Measurements from ENCODE around the gene BSND. TPM values are rescaled to one million over a fixed set of nuclear protein-coding genes. Genes with fewer than 3 reads are reported as not detected.

The BSND gene
- total RNA-seq, 4 donors from 2014 or later = not detected

- H3K27me3 ChIP-seq = no peaks in the 10 kb centered on the region
- 88 to 94% methylated on average over 13 to 14 of the region's 15 CpGs for WGBS, 2 donors
- peaks cover 0 to 4% (median 0%) of the 10 kb centered on the region in 4 donors for H3K4me1 ChIP-seq
- no peak overlapping the region for H3K4me3 ChIP-seq
- no peak overlapping the region for H3K27ac ChIP-seq
- no peaks in the 10 kb centered on the region for H3K36me3 ChIP-seq
- DNase-seq (ENCODE audit: low spot score in 2 of 2) = no peak
- no peaks in the 10 kb centered on the region for H3K9me3 ChIP-seq
- TF ChIP-seq, protein P1, sequence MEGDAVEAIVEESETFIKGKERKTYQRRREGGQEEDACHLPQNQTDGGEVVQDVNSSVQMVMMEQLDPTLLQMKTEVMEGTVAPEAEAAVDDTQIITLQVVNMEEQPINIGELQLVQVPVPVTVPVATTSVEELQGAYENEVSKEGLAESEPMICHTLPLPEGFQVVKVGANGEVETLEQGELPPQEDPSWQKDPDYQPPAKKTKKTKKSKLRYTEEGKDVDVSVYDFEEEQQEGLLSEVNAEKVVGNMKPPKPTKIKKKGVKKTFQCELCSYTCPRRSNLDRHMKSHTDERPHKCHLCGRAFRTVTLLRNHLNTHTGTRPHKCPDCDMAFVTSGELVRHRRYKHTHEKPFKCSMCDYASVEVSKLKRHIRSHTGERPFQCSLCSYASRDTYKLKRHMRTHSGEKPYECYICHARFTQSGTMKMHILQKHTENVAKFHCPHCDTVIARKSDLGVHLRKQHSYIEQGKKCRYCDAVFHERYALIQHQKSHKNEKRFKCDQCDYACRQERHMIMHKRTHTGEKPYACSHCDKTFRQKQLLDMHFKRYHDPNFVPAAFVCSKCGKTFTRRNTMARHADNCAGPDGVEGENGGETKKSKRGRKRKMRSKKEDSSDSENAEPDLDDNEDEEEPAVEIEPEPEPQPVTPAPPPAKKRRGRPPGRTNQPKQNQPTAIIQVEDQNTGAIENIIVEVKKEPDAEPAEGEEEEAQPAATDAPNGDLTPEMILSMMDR (IDR thresholded peaks at IDR 0.05) = no peak
- TF ChIP-seq POLR2A (IDR thresholded peaks at IDR 0.05) = no peak
- TF ChIP-seq EP300 (IDR thresholded peaks at IDR 0.05) = no peak
Measured at GRCh38 chr1:55057270-55057955, 58.7 kb downstream of the BSND start.

DNA sequence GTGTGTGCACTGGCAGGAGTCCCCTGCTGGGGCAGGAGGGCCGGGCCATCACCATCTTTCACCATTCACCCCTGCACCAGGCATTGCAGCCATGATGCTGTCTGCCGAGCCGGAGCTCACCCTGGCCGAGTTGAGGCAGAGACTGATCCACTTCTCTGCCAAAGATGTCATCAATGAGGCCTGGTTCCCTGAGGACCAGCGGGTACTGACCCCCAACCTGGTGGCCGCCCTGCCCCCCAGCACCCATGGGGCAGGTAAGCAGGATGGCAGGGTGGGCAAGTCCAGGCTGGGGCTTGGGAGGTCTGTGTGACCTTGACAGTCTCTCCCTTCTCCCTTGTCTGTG lies 59.2 kb downstream of the BSND start:
- peaks cover 0 to 4% (median 0%) of the 10 kb centered on the region in 4 donors for H3K4me1 ChIP-seq
- H3K27me3 ChIP-seq = no peaks in the 10 kb centered on the region
- 86 to 94% methylated on average over 6 of the region's 6 CpGs for WGBS, 2 donors
- H3K9me3 ChIP-seq = no peaks in the 10 kb centered on the region
- TF ChIP-seq, protein P1 (IDR thresholded peaks at IDR 0.05) = no peak
- TF ChIP-seq POLR2A (IDR thresholded peaks at IDR 0.05) = no peak
- no peak for TF ChIP-seq EP300 (IDR thresholded peaks at IDR 0.05)
- no peak for DNase-seq (ENCODE audit: low spot score in 2 of 2)
- H3K27ac ChIP-seq = no peak overlapping the region
- H3K4me3 ChIP-seq = no peak overlapping the region
- H3K36me3 ChIP-seq = no peaks in the 10 kb centered on the region

- H3K36me3 ChIP-seq = no peaks in the 10 kb centered on the region
- no peak overlapping the region for H3K27ac ChIP-seq
- H3K27me3 ChIP-seq = no peaks in the 10 kb centered on the region
- no peak overlapping the region for H3K4me3 ChIP-seq
- TF ChIP-seq EP300 (IDR thresholded peaks at IDR 0.05) (no peak), POLR2A (IDR thresholded peaks at IDR 0.05) (no peak)
- TF ChIP-seq, protein P1 (IDR thresholded peaks at IDR 0.05) = no peak
- H3K9me3 ChIP-seq = no peaks in the 10 kb centered on the region
- WGBS, 2 donors = 85 to 89% methylated on average over 13 to 14 of the region's 14 CpGs
- peaks cover 0 to 10% (median 0%) of the 10 kb centered on the region in 4 donors for H3K4me1 ChIP-seq
- DNase-seq (ENCODE audit: low spot score in 2 of 2) = no peak
Measured at GRCh38 chr1:55059302-55060132, 60.8 kb downstream of the BSND start.

DNA sequence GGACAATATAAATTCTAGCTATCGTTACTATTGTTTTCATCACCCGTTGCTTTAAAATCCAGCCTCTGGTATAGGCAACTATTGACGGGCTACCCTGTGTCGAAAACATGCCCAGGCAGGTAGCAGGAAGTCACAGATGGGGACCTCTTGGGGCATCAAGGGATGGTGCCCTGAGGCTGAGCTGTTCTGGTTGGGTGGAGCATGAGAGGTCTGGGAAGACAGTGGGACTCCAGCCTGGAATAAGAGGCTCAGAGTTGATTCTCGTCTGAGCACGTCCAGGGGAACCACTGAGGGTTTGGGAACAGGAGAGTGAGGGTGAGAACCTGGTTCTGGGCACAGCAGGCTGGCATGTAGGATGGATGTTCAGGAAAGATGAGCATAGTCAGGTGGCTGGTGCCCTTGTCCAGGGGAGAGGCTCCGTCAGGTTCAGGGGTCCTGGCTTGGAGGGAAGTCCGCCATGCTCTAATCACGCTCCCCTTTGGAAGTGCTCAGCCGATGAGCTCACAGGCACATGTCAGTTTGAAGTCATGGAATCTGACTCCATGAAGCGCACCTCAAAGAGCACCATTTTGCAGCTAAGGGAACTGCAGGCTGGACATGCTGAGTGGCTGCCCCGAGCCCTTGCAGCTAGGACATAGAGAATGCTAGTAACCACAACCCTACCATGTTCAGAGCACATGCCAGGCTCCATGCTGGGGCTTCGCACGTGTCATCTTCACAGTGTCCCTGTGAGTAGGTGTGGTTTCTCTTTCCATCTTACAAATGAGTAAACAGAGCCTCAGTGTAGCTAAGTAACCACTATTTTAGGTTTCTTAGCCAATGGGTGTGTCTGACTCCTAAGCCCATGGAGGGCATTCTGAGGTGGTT lies 61.6 kb downstream of the BSND start:
- H3K4me3 ChIP-seq = no peak overlapping the region
- TF ChIP-seq, protein P1 (IDR thresholded peaks at IDR 0.05) = no peak
- TF ChIP-seq EP300 (IDR thresholded peaks at IDR 0.05) (no peak), POLR2A (IDR thresholded peaks at IDR 0.05) (no peak)
- H3K9me3 ChIP-seq = no peaks in the 10 kb centered on the region
- DNase-seq (ENCODE audit: low spot score in 2 of 2) = no peak
- no peaks in the 10 kb centered on the region for H3K36me3 ChIP-seq
- WGBS, 2 donors = 87 to 91% methylated on average over 10 to 14 of the region's 14 CpGs
- H3K4me1 ChIP-seq = peaks cover 0 to 16% (median 0%) of the 10 kb centered on the region in 4 donors
- no peak overlapping the region for H3K27ac ChIP-seq
- no peaks in the 10 kb centered on the region for H3K27me3 ChIP-seq
